HG03432 (cell line): Measurements from ENCODE around the gene PRTFDC1.

Source experiments
- ATAC-seq: cut with Tn5 transposase; IDR thresholded peaks from one replicate; pipeline ENCODE4 v1.9.1; 2021; ENCODE audit warnings: mild to moderate bottlenecking, moderate library complexity; ENCODE audit not compliant: unreplicated experiment

PRTFDC1 gene

DNA sequence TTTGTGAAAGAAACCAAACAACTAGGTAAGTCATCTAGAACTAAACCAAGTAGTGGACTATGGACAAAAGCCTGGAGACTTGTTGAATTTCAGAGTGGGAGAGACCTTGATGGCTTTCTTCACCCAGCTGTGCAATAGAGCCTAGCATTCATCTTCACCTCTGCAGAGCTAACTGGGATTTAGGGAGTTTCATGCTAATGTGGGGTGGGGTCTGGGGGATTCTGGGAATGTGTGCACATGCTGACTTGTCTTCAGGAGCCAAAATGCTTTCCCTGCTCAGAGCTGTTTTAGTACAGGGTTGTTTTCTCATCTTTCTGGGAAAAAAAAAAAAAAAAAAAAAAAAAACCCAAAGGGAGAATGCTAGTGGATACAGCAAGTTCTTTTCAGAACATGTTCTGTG lies 147.4 kb downstream of the PRTFDC1 start:
- no peak for ATAC-seq

DNA sequence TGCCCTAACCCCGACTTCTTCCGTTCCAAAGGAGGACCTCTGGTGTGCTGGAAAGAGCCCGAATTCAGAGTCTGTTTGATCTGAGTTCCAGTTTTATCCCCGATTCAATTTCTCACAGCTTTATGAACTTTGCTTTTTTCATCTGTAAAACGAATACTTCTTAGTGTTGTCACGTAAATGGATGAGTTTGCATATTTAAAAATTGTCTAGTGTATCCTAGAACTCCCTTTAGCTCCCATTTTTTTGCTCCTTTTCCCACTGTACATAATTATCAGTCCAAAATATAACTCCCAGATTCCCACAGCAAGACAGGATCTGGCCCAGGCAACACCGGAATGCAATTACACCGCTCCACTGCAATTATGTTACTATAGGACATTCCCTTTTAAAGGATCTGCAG lies 148.0 kb downstream of the PRTFDC1 start:
- ATAC-seq, result no peak

DNA sequence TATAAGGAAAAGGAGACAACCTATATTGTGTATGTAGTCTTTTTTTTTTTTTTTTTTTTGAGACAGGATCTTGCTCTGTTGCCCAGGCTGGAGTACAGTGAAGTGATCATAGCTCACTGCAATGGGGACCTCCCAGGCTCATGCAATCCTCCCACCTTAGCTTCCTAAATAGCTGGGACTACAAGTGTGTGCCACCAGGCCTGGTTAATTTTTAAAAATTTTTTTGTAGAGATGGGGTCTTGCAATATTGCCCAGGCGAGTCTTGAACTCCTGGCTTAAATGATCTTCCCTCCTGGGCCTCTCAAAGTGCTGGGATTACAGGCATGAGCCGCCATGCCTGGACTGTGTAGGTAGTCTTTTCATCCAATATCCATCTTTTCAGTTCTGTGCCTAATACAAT lies 150.0 kb downstream of the PRTFDC1 start:
- no peak for ATAC-seq

DNA sequence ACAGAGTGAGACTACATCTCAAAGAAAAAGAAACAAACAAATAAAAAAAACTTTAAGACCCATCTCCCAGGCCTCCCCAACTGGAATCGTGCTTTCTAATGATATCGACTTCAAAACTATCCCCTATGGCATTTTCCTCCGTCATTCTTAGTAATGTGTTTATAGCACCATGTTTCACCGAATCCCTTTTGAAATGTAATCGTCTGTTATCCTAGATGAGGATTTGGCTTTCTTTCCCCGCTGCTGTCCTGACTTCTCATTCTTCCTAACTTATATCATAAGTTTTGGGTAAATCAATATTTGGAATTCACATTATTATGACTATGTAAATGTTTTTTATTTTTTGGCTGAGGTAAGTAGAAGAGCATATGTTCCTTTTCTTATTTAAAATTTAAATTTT lies 151.5 kb downstream of the PRTFDC1 start:
- ATAC-seq, result no peak
